ENCODE data around the gene POLR2F. TPM values are rescaled to one million over a fixed set of nuclear protein-coding genes. Genes with fewer than 3 reads are reported as not detected.

Gene POLR2F
- total and polyA plus RNA-seq, 9 donors = 40.3 to 101 (median 65.2) TPM

- TF ChIP-seq EP300 (IDR thresholded peaks at IDR 0.05) (no peak), POLR2A (IDR thresholded peaks at IDR 0.05) (no peak), CTCF (IDR thresholded peaks at IDR 0.05) (no peak)
- DNase-seq = no peak
- Histone ChIP-seq H3K27ac (no peak overlapping the region), H3K9me3 (no peaks in the 10 kb centered on the region), H3K36me3 (no peaks in the 10 kb centered on the region), H3K27me3 (no peaks in the 10 kb centered on the region), H3K4me3 (no peak overlapping the region), H3K4me1 (ENCODE audit: insufficient read depth) (peaks cover 1% of the 10 kb centered on the region)
- 74 to 79% (median 75%) methylated on average over 14 of the region's 14 CpGs for WGBS, 3 donors
- intact Hi-C loops (cut with DNase I) = no loop called here
Observed at GRCh38 chr22:38009000-38009806, 55.7 kb downstream of the POLR2F start.

GRCh38 chr22:38012604-38013072 is 59.1 kb downstream of the POLR2F start:
- Histone ChIP-seq H3K4me3 (no peak overlapping the region), H3K36me3 (no peaks in the 10 kb centered on the region), H3K27ac (peak overlapping the region; percentile 11 to 89), H3K4me1 (ENCODE audit: insufficient read depth) (peaks cover 14% of the 10 kb centered on the region), H3K9me3 (no peaks in the 10 kb centered on the region), H3K27me3 (no peaks in the 10 kb centered on the region)
- TF ChIP-seq CTCF (IDR thresholded peaks at IDR 0.05) (no peak), EP300 (IDR thresholded peaks at IDR 0.05) (no peak), POLR2A (IDR thresholded peaks at IDR 0.05) (no peak)
- 3 to 29% (median 7%) methylated on average over 7 of the region's 7 CpGs for WGBS, 3 donors
- intact Hi-C loops (cut with DNase I) = no loop called here
- peak in 1 of 5 donors; percentile 57 for DNase-seq

GRCh38 chr22:38014083-38014482 is 60.6 kb downstream of the POLR2F start:
- no peaks in the 10 kb centered on the region for H3K27me3 ChIP-seq
- no peak overlapping the region for H3K4me3 ChIP-seq
- no peaks in the 10 kb centered on the region for H3K9me3 ChIP-seq
- H3K27ac ChIP-seq = no peak overlapping the region
- 96 to 100% (median 100%) methylated on average over 1 of the region's 1 CpG for WGBS, 3 donors
- H3K4me1 ChIP-seq (ENCODE audit: insufficient read depth) = peaks cover 18% of the 10 kb centered on the region
- no peak for TF ChIP-seq POLR2A (IDR thresholded peaks at IDR 0.05)
- no peak for TF ChIP-seq CTCF (IDR thresholded peaks at IDR 0.05)
- TF ChIP-seq EP300 (IDR thresholded peaks at IDR 0.05) = no peak
- intact Hi-C loops (cut with DNase I) = no loop called here
- no peak for DNase-seq
- no peaks in the 10 kb centered on the region for H3K36me3 ChIP-seq

- no peaks in the 10 kb centered on the region for H3K36me3 ChIP-seq
- intact Hi-C loops (cut with DNase I) = no loop called here
- 39 to 44% (median 42%) methylated on average over 33 of the region's 33 CpGs for WGBS, 3 donors
- peak overlapping the region in 1 of 2 donors; percentile 4 for H3K27ac ChIP-seq
- DNase-seq = peak; percentile 56 to 85 (median 75)
- H3K27me3 ChIP-seq = no peaks in the 10 kb centered on the region
- peaks cover 18% of the 10 kb centered on the region for H3K4me1 ChIP-seq (ENCODE audit: insufficient read depth)
- no peak overlapping the region for H3K4me3 ChIP-seq
- no peaks in the 10 kb centered on the region for H3K9me3 ChIP-seq
- no peak for TF ChIP-seq CTCF (IDR thresholded peaks at IDR 0.05)
- no peak for TF ChIP-seq EP300 (IDR thresholded peaks at IDR 0.05)
- TF ChIP-seq POLR2A (IDR thresholded peaks at IDR 0.05) = no peak
Observed at GRCh38 chr22:38016182-38017151, 63.0 kb downstream of the POLR2F start.
